OCI-LY7 (cell line): Measurements from ENCODE around the gene SMTNL2.
"Not testable (repeated sequence)": the region's sequence is repeated elsewhere in the genome, so short reads cannot be mapped to it uniquely, and the experiment has no call there.

Experiments used
- EZH2phosphoT487 ChIP-seq: fragments of 200-600 bp; sonication (generic); IDR thresholded peaks from 2 replicates; pipeline ENCODE4 v1.6.1; 2018; ENCODE audit warnings: low read depth, borderline replicate concordance, mild to moderate bottlenecking, mixed run types, antibody characterized with exemption, low read length, moderate library complexity, mixed read lengths
- TF ChIP-seq, protein P1 (sequence below): fragments of 200-600 bp; sonication (generic); conservative IDR thresholded peaks from 2 replicates; pipeline ENCODE4 v1.5.1; 2014; ENCODE audit warnings: mild to moderate bottlenecking, antibody characterized with exemption, low read length, moderate library complexity, mixed read lengths

- TF ChIP-seq, protein P1, sequence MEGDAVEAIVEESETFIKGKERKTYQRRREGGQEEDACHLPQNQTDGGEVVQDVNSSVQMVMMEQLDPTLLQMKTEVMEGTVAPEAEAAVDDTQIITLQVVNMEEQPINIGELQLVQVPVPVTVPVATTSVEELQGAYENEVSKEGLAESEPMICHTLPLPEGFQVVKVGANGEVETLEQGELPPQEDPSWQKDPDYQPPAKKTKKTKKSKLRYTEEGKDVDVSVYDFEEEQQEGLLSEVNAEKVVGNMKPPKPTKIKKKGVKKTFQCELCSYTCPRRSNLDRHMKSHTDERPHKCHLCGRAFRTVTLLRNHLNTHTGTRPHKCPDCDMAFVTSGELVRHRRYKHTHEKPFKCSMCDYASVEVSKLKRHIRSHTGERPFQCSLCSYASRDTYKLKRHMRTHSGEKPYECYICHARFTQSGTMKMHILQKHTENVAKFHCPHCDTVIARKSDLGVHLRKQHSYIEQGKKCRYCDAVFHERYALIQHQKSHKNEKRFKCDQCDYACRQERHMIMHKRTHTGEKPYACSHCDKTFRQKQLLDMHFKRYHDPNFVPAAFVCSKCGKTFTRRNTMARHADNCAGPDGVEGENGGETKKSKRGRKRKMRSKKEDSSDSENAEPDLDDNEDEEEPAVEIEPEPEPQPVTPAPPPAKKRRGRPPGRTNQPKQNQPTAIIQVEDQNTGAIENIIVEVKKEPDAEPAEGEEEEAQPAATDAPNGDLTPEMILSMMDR = not testable (repeated sequence)
- not testable (repeated sequence) for TF ChIP-seq EZH2phosphoT487
These were observed 20.4 kb downstream of the SMTNL2 start for GRCh38 chr17:4604736-4605135.
